Liver (tissue), 9 donors: Measurements from ENCODE around the gene GPRC5A. TPM values are rescaled to one million over a fixed set of nuclear protein-coding genes. Genes with fewer than 3 reads are reported as not detected.

ENCODE experiments used
- DNase-seq: peaks from one replicate; pipeline ENCODE4 v3.0.0-alpha.2; 2017; ENCODE audit warnings: low spot score
- H3K27ac ChIP-seq, 2 donors: one replicate each; pipeline ENCODE4 v1.7.0; 2013; ENCODE audit warnings: inconsistent platforms in 2 of 2, low read length in 2 of 2, control low read depth in 1 of 2, low read depth in 1 of 2, mild to moderate bottlenecking in 1 of 2
- H3K27me3 ChIP-seq, 4 donors: one replicate each; pipeline versions ENCODE4 v1.6.1 to v1.7.0; 2013; ENCODE audit warnings: low read length in 3 of 4, inconsistent platforms in 1 of 4, mild to moderate bottlenecking in 1 of 4, moderate library complexity in 1 of 4; ENCODE audit not compliant: control insufficient read depth in 4 of 4, insufficient read depth in 4 of 4
- H3K36me3 ChIP-seq, 4 donors: one replicate each; pipeline versions ENCODE4 v1.6.1 to v1.7.0; 2013; ENCODE audit warnings: low read length in 3 of 4, mild to moderate bottlenecking in 3 of 4, low read depth in 1 of 4, moderate library complexity in 1 of 4; ENCODE audit not compliant: control insufficient read depth in 4 of 4, insufficient read depth in 3 of 4
- H3K4me1 ChIP-seq, 4 donors: one replicate each; pipeline versions ENCODE4 v1.6.1 to v1.7.0; 2013; ENCODE audit warnings: low read length in 3 of 4, mild to moderate bottlenecking in 3 of 4, moderate library complexity in 1 of 4; ENCODE audit not compliant: control insufficient read depth in 4 of 4, insufficient read depth in 4 of 4
- H3K4me3 ChIP-seq, 3 donors: one replicate each; pipeline versions ENCODE4 v1.6.1 to v1.7.0; 2013; ENCODE audit warnings: low read length in 3 of 3, control low read depth in 1 of 3, low read depth in 1 of 3, mild to moderate bottlenecking in 1 of 3
- H3K9ac ChIP-seq, 2 donors: one replicate each; pipeline ENCODE4 v1.7.0; 2013; ENCODE audit warnings: low read length in 2 of 2, mild to moderate bottlenecking in 2 of 2, moderate library complexity in 2 of 2, control low read depth in 1 of 2, low read depth in 1 of 2
- H3K9me3 ChIP-seq, 4 donors: one replicate each; pipeline versions ENCODE4 v1.6.1 to v1.7.0; 2013; ENCODE audit warnings: low read length in 3 of 4; ENCODE audit not compliant: control insufficient read depth in 4 of 4
- EGR1 ChIP-seq, 2 donors: IDR thresholded peaks; 2 replicates each; pipeline ENCODE4 v1.6.1; 2016 to 2018; ENCODE audit warnings: antibody characterized with exemption in 2 of 2, low read depth in 2 of 2
- FOXA1 ChIP-seq: IDR thresholded peaks from 2 replicates; pipeline ENCODE4 v1.6.1; 2016; ENCODE audit warnings: antibody characterized with exemption
- FOXA2 ChIP-seq: IDR thresholded peaks from 2 replicates; pipeline ENCODE4 v1.6.1; 2016; ENCODE audit warnings: antibody characterized with exemption
- HNF4A ChIP-seq, 2 donors: conservative IDR thresholded peaks; 2 replicates each; pipeline ENCODE4 v1.6.1; 2016; ENCODE audit warnings: antibody characterized with exemption in 2 of 2, mild to moderate bottlenecking in 2 of 2
- HNF4G ChIP-seq: IDR thresholded peaks from 2 replicates; pipeline ENCODE4 v1.6.1; 2016; ENCODE audit warnings: antibody characterized with exemption
- JUND ChIP-seq, 2 donors: IDR thresholded peaks; 2 replicates each; pipeline ENCODE4 v1.6.1; 2016; ENCODE audit warnings: antibody characterized with exemption in 2 of 2
- RXRA ChIP-seq, 2 donors: IDR thresholded peaks; 2 replicates each; pipeline ENCODE4 v1.6.1; 2017 to 2018; ENCODE audit warnings: antibody characterized with exemption in 2 of 2, mild to moderate bottlenecking in 1 of 2
- YY1 ChIP-seq: IDR thresholded peaks from 2 replicates; pipeline ENCODE4 v1.6.1; 2016; ENCODE audit warnings: antibody characterized with exemption, mild to moderate bottlenecking
- WGBS: extraction: QIAGEN DNeasy Blood & Tissue Kit; methylation state at CpG from one replicate; pipeline ENCODE4 v1.1.7; 2013; 5-methylcytosine and 5-hydroxymethylcytosine counted together
- polyA plus RNA-seq, 2 donors: library from polyadenylated mRNA; stranded (reverse) in 1 of 2; unstranded in 1 of 2; fragments of 200-250 nt in 1 of 2; fragments of >200 nt in 1 of 2; fragmentation: Nextera tagmentation in 1 of 2; extraction: Ambion mirVana in 1 of 2; gene quantifications; one replicate each; pipeline versions ENCODE4 v1.2.1 to v1.2.3, GENCODE V29; 2013 to 2015
- total RNA-seq, 2 donors: library from RNA; depleted of rRNA; stranded (reverse); fragments of >200 nt; gene quantifications; one replicate each; pipeline ENCODE4 v1.2.3, GENCODE V29; 2014
- TF ChIP-seq, protein P1 (sequence below): IDR thresholded peaks from 2 replicates; pipeline ENCODE4 v1.6.1; 2016; ENCODE audit warnings: antibody characterized with exemption
- TF ChIP-seq, protein P2 (sequence below): fragments of 150-350 bp; IDR thresholded peaks from 2 replicates; pipeline ENCODE4 v1.5.1; 2017; ENCODE audit warnings: improper control_type of control experiment, low read depth, low read length; ENCODE audit not compliant: missing input control
- TF ChIP-seq, protein P3 (sequence below): IDR thresholded peaks from 2 replicates; pipeline ENCODE4 v1.6.1; 2016; ENCODE audit warnings: antibody characterized with exemption
- donor health status: healthy.
- donor health status: healthy.
- donor health status: healthy.
- donor health status: healthy.
- donor health status: healthy.

GPRC5A gene
- total and polyA plus RNA-seq, 4 donors = 0.09 to 0.17 (median 0.16) TPM; not detected in 1

DNA sequence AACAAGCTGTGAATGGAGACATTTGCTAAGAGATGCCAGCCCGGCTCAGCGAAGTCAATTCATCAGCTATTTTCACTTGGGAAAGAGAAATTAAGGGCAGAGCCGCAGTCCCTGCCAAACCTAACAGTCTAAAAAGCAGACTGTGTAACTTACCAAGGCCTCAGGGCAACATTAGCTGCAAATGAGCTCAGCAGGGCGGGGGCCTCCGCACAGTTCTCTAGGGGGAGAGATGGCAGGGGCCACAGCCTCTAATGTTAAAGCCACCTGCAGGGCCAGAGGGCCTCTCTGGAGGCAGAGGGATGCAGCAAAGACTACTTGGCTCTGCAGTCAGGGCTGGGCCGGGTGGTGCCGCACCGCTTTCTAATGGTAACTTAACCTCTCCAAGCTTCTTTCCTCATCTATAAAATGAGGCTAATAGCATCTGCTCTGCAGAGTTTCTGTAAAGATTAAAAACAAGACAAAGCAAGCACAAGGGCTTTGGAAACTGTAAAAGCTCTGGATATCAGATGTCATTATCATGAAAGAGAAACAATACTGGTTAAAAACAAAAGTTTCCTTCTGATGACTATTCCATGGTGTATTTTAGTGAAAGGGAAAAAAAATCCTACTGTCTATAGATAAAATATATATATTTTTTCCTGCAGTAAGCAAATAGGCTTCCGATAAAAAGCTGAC lies 13.4 kb upstream of the GPRC5A start:
- TF ChIP-seq, protein P1, sequence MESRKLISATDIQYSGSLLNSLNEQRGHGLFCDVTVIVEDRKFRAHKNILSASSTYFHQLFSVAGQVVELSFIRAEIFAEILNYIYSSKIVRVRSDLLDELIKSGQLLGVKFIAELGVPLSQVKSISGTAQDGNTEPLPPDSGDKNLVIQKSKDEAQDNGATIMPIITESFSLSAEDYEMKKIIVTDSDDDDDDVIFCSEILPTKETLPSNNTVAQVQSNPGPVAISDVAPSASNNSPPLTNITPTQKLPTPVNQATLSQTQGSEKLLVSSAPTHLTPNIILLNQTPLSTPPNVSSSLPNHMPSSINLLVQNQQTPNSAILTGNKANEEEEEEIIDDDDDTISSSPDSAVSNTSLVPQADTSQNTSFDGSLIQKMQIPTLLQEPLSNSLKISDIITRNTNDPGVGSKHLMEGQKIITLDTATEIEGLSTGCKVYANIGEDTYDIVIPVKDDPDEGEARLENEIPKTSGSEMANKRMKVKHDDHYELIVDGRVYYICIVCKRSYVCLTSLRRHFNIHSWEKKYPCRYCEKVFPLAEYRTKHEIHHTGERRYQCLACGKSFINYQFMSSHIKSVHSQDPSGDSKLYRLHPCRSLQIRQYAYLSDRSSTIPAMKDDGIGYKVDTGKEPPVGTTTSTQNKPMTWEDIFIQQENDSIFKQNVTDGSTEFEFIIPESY = no peak
- Histone ChIP-seq H3K4me3 (no peak overlapping the region), H3K4me1 (no peaks in the 10 kb centered on the region), H3K36me3 (no peaks in the 10 kb centered on the region), H3K27me3 (no peaks in the 10 kb centered on the region), H3K9me3 (no peaks in the 10 kb centered on the region), H3K9ac (no peak overlapping the region), H3K27ac (no peak overlapping the region)
- 88% methylated on average over 9 of the region's 9 CpGs for WGBS
- no peak for DNase-seq

DNA sequence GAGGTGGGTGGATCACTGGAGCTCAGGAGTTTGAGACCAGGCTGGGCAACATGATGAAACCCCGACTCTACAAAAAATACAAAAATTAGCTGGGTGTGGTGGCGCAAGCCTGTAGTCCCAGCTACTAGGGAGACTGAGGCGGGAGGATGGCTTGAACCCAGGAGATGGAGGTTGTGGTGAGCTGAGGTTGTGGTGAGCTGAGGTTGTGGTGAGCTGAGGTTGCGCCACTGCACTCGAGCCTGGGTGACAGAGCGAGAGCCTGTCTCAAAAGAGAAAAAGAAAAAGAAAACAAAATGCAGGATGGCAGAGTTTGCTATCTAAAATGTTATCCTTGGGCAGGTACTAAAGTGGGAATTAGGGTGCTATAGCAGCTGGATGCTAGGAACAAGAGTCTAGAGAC lies 10.8 kb upstream of the GPRC5A start:
- H3K27me3 ChIP-seq = no peaks in the 10 kb centered on the region
- TF ChIP-seq RXRA (IDR thresholded peaks at IDR 0.05) (no peak), FOXA2 (no peak), YY1 (no peak), JUND (IDR thresholded peaks at IDR 0.05) (no peak), EGR1 (IDR thresholded peaks at IDR 0.05; ENCODE audit: low read depth in 2 of 2) (no peak), HNF4A (conservative IDR thresholded peaks at IDR 0.05) (no peak), HNF4G (no peak), FOXA1 (no peak)
- TF ChIP-seq, protein P1 = no peak
- TF ChIP-seq, protein P2, sequence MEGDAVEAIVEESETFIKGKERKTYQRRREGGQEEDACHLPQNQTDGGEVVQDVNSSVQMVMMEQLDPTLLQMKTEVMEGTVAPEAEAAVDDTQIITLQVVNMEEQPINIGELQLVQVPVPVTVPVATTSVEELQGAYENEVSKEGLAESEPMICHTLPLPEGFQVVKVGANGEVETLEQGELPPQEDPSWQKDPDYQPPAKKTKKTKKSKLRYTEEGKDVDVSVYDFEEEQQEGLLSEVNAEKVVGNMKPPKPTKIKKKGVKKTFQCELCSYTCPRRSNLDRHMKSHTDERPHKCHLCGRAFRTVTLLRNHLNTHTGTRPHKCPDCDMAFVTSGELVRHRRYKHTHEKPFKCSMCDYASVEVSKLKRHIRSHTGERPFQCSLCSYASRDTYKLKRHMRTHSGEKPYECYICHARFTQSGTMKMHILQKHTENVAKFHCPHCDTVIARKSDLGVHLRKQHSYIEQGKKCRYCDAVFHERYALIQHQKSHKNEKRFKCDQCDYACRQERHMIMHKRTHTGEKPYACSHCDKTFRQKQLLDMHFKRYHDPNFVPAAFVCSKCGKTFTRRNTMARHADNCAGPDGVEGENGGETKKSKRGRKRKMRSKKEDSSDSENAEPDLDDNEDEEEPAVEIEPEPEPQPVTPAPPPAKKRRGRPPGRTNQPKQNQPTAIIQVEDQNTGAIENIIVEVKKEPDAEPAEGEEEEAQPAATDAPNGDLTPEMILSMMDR = no peak
- TF ChIP-seq, protein P3, sequence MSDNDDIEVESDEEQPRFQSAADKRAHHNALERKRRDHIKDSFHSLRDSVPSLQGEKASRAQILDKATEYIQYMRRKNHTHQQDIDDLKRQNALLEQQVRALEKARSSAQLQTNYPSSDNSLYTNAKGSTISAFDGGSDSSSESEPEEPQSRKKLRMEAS = no peak
- no peaks in the 10 kb centered on the region for H3K4me1 ChIP-seq
- DNase-seq = no peak
- no peak overlapping the region for H3K9ac ChIP-seq
- no peak overlapping the region for H3K27ac ChIP-seq
- H3K9me3 ChIP-seq = no peaks in the 10 kb centered on the region
- 82% methylated on average over 6 of the region's 6 CpGs for WGBS
- H3K4me3 ChIP-seq = no peak overlapping the region
- no peaks in the 10 kb centered on the region for H3K36me3 ChIP-seq
